RWPE1 (cell line): ENCODE data around the gene PCDHGA1.
"Not testable (repeated sequence)": the region's sequence is repeated elsewhere in the genome, so short reads cannot be mapped to it uniquely, and the experiment has no call there.

ENCODE experiments used
- CTCF ChIA-PET: fragments of 350-600 bp; sonication (Branson Sonifier 250); formaldehyde crosslinking; extraction: SDS; loops from one replicate; lab custom pipeline; 2021; lab: Yijun Ruan, JAX
- POLR2A ChIA-PET: fragments of 400-600 bp; formaldehyde crosslinking; extraction: SDS; loops from one replicate; lab custom pipeline; 2020; ENCODE audit warnings: antibody characterized with exemption; ENCODE audit not compliant: low non-redundant PET; lab: Yijun Ruan, JAX
- DNase-seq: peaks from one replicate; pipeline ENCODE4 v3.0.0; 2012; ENCODE audit warnings: low spot score
- H3K27ac ChIP-seq: fragments of 450-650 bp; 2 replicates; pipeline ENCODE4 v1.5.1; 2017
- CTCF ChIP-seq: fragments of 450-650 bp; conservative IDR thresholded peaks from 2 replicates; pipeline ENCODE4 v1.5.1; 2017; ENCODE audit warnings: low read depth, mild to moderate bottlenecking

The PCDHGA1 gene

DNA sequence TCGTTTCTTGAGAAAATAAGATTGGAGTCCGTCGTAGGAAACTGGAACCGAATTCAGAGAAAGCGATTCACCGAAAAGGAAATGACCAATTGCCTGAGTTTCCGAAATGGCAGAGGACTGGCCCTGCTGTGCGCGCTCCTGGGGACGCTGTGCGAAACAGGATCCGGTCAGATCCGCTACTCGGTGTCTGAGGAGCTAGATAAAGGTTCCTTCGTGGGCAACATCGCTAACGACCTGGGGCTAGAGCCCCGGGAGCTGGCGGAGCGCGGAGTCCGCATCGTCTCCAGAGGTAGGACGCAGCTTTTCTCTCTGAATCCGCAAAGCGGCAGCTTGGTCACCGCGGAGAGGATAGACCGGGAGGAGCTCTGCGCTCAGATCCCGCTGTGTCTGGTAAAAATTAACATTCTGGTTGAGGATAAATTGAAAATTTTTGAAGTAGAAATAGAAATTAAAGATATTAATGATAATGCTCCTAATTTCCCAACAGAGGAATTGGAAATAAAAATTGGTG lies 13.7 kb downstream of the PCDHGA1 start:
- CTCF ChIA-PET, result interaction anchor here (0.7 to 1.6 kb wide), 5 partner anchors 11 to 191 kb away, joined by 3 to 8 read pairs (median 4); partner anchors contain the start of genes PCDHGA4 and PCDHGB7
- TF ChIP-seq CTCF, result no peak
- no peak overlapping the region for H3K27ac ChIP-seq
- POLR2A ChIA-PET, result no interaction called here
- DNase-seq, result no peak

GRCh38 chr5:141345327-141345726 lies 15.0 kb downstream of the PCDHGA1 start:
- ChIA-PET POLR2A (no interaction called here), CTCF (no interaction called here)
- no peak overlapping the region for H3K27ac ChIP-seq
- no peak for TF ChIP-seq CTCF
- DNase-seq, result no peak

- POLR2A ChIA-PET, DNase-seq, H3K27ac ChIP-seq: not testable (repeated sequence)
- CTCF ChIA-PET, result interaction anchor here (0.6 kb wide), 1 partner anchor 1682 kb away, joined by 3 read pairs; no protein-coding TSS in a partner anchor
Measured at GRCh38 chr5:141346017-141346416, 15.7 kb downstream of the PCDHGA1 start.

GRCh38 chr5:141349917-141350619 lies 19.8 kb downstream of the PCDHGA1 start, which contains the start of gene PCDHGB1:
Gene PCDHGB1, plus strand, starts transcription at chr5:141350099. Its CDS starts 162 bp downstream, at chr5:141350261.
- H3K27ac ChIP-seq, result no peak within 1 kb of the TSS
- POLR2A ChIA-PET, result interaction anchor here (0.7 kb wide), 1 partner anchor 29 kb away, joined by 3 read pairs; the partner anchor contains the start of gene TAF7
- CTCF ChIA-PET, result interaction anchor here (0.6 to 1.2 kb wide), 9 partner anchors 10 to 311 kb away, joined by 3 to 4 read pairs (median 3); partner anchors contain the start of genes PCDHB10, PCDHB11, PCDHGB2 and PCDHGB3
- peak; percentile 22; the same call in 1 of the 2 replicates for TF ChIP-seq CTCF
- peak; percentile 35 for DNase-seq

GRCh38 chr5:141351591-141351990 lies 21.3 kb downstream of the PCDHGA1 start:
- no peak for DNase-seq
- no peak overlapping the region for H3K27ac ChIP-seq
- POLR2A ChIA-PET, result no interaction called here
- TF ChIP-seq CTCF, result no peak
- CTCF ChIA-PET, result no interaction called here

- POLR2A ChIA-PET, result no interaction called here
- H3K27ac ChIP-seq, result no peak within 1 kb of the TSS
- DNase-seq, result no peak
- peak; percentile 31; the same call in 1 of the 2 replicates for TF ChIP-seq CTCF
- CTCF ChIA-PET, result interaction anchor here (0.6 to 2.6 kb wide), 4 partner anchors 11 to 735 kb away, joined by 3 to 8 read pairs (median 4); partner anchors contain the start of gene PCDHGA3
Measured at GRCh38 chr5:141354900-141355469, 24.7 kb downstream of the PCDHGA1 start, which contains the start of gene PCDHGA4. Gene PCDHGA4, plus strand, starts transcription at chr5:141355021. Its CDS starts 87 bp downstream, at chr5:141355108.
